RWPE2 (cell line): ENCODE measurements around the gene PAK6.

Experiments used
- ATAC-seq: fragments of 200-7000 bp; cut with Tn5 transposase; 3 replicates; pipeline ENCODE4 v1.9.1; 2021; ENCODE audit warnings: low read depth
- DNase-seq: peaks from one replicate; pipeline ENCODE4 v3.0.0-alpha.2; 2020; ENCODE audit warnings: low spot score
- H3K27ac ChIP-seq: fragments of 450-650 bp; 2 replicates; pipeline ENCODE4 v1.5.1; 2017; ENCODE audit warnings: mild to moderate bottlenecking; ENCODE audit not compliant: poor library complexity, severe bottlenecking
- H3K27me3 ChIP-seq: fragments of 250-450 bp; sonication (Bioruptor Pico); 2 replicates; pipeline ENCODE4 v1.5.1; 2021; ENCODE audit warnings: mild to moderate bottlenecking, moderate library complexity; ENCODE audit not compliant: insufficient read depth, poor library complexity, severe bottlenecking
- H3K36me3 ChIP-seq: fragments of 250-450 bp; sonication (Bioruptor Pico); 2 replicates; pipeline ENCODE4 v1.5.1; 2020; ENCODE audit warnings: low read depth, mild to moderate bottlenecking, moderate library complexity
- H3K4me1 ChIP-seq: fragments of 250-450 bp; sonication (Bioruptor Pico); 2 replicates; pipeline ENCODE4 v1.5.1; 2021; ENCODE audit warnings: mild to moderate bottlenecking, moderate library complexity; ENCODE audit not compliant: insufficient read depth, poor library complexity, severe bottlenecking
- H3K4me3 ChIP-seq: fragments of 250-450 bp; sonication (Bioruptor Pico); 2 replicates; pipeline ENCODE4 v1.5.1; 2021; ENCODE audit warnings: mild to moderate bottlenecking, moderate library complexity; ENCODE audit not compliant: severe bottlenecking
- H3K9me3 ChIP-seq: fragments of 250-450 bp; sonication (Bioruptor Pico); 2 replicates; pipeline ENCODE4 v1.5.1; 2021; ENCODE audit warnings: mild to moderate bottlenecking, moderate library complexity; ENCODE audit not compliant: severe bottlenecking
- CTCF ChIP-seq: fragments of 450-650 bp; IDR thresholded peaks from one replicate; pipeline ENCODE4 v1.5.1; 2017; ENCODE audit warnings: mild to moderate bottlenecking, moderate library complexity; ENCODE audit not compliant: poor library complexity, severe bottlenecking

PAK6 gene

GRCh38 chr15:40257656-40258450, 19.0 kb downstream of the PAK6 start:
- Histone ChIP-seq H3K4me3 (no peak overlapping the region), H3K27me3 (no peaks in the 10 kb centered on the region), H3K27ac (peak overlapping the region; percentile 25), H3K9me3 (no peaks in the 10 kb centered on the region), H3K4me1 (peaks cover 9% of the 10 kb centered on the region), H3K36me3 (peaks cover 12% of the 10 kb centered on the region)
- TF ChIP-seq CTCF, result no peak
- DNase-seq (no peak), ATAC-seq (peak; percentile 42)

GRCh38 chr15:40258544-40258943, 19.7 kb downstream of the PAK6 start:
- ATAC-seq (no peak), DNase-seq (no peak)
- H3K36me3 ChIP-seq, result peaks cover 12% of the 10 kb centered on the region

GRCh38 chr15:40259021-40259420, 20.2 kb downstream of the PAK6 start:
- Histone ChIP-seq H3K4me1 (peaks cover 9% of the 10 kb centered on the region), H3K27ac (peak overlapping the region; percentile 25), H3K36me3 (peaks cover 12% of the 10 kb centered on the region), H3K4me3 (no peak overlapping the region), H3K9me3 (no peaks in the 10 kb centered on the region), H3K27me3 (no peaks in the 10 kb centered on the region)
- DNase-seq (no peak), ATAC-seq (no peak)
- TF ChIP-seq CTCF, result no peak

More at GRCh38 chr15:40258544-40258943, 19.7 kb downstream of the PAK6 start:
- TF ChIP-seq CTCF, result no peak
- Histone ChIP-seq H3K9me3 (no peaks in the 10 kb centered on the region), H3K27ac (peak overlapping the region; percentile 25), H3K4me3 (no peak overlapping the region), H3K27me3 (no peaks in the 10 kb centered on the region), H3K4me1 (peaks cover 9% of the 10 kb centered on the region)

GRCh38 chr15:40263024-40263754, 24.3 kb downstream of the PAK6 start:
- Histone ChIP-seq H3K4me1 (peaks cover 11% of the 10 kb centered on the region), H3K36me3 (peaks cover 12% of the 10 kb centered on the region; the same call in 1 of the 2 replicates), H3K4me3 (no peak overlapping the region), H3K9me3 (no peaks in the 10 kb centered on the region), H3K27me3 (no peaks in the 10 kb centered on the region), H3K27ac (no peak overlapping the region)
- ATAC-seq (no peak), DNase-seq (no peak)
- TF ChIP-seq CTCF, result no peak
